Ovary (tissue), 3 donors: ENCODE data around the gene ANKIB1.

Experiments used
- CTCF ChIP-seq, 3 donors: fragments of 450-650 bp in 2 of 3; fragments of 200-600 bp in 1 of 3; IDR thresholded peaks; one replicate each; pipeline versions ENCODE4 v1.5.1 to v1.8.0; 2016 to 2022; ENCODE audit warnings: antibody characterized with exemption in 3 of 3, mild to moderate bottlenecking in 1 of 3
- POLR2A ChIP-seq: fragments of 450-650 bp; IDR thresholded peaks from one replicate; pipeline ENCODE4 v1.6.1; 2017; ENCODE audit warnings: antibody characterized with exemption, mild to moderate bottlenecking, moderate library complexity
- donor health status: DM: no; HTN: no; CAD: no.

- TF ChIP-seq CTCF (IDR thresholded peaks at IDR 0.05) (peak in 1 of 3 donors; percentile 77), POLR2A (no peak)
Observed at GRCh38 chr7:92446869-92447344, 201.1 kb downstream of the ANKIB1 start.
